Measurements from ENCODE around the gene KRT13.

GRCh38 chr17:41532947-41533570, 27.6 kb upstream of the KRT13 start:
- TF ChIP-seq CTCF (IDR thresholded peaks at IDR 0.05) = no peak
- no peak for TF ChIP-seq POLR2A (IDR thresholded peaks at IDR 0.05)

Measured in body of pancreas (tissue), 4 donors.